GM21786 (cell line): Measurements from ENCODE around the gene PADI6.

Source experiments
- ATAC-seq: cut with Tn5 transposase; IDR thresholded peaks from one replicate; pipeline ENCODE4 v1.9.1; 2021; ENCODE audit not compliant: unreplicated experiment

PADI6 gene

GRCh38 chr1:17433261-17433660 lies 61.3 kb downstream of the PADI6 start:
- no peak for ATAC-seq

- no peak for ATAC-seq
Observed at GRCh38 chr1:17434016-17434415, 62.0 kb downstream of the PADI6 start.

- ATAC-seq, result no peak
Observed at GRCh38 chr1:17434601-17435000, 62.6 kb downstream of the PADI6 start.

- no peak for ATAC-seq
Observed at GRCh38 chr1:17436380-17437174, 64.6 kb downstream of the PADI6 start.

- no peak for ATAC-seq
Observed at GRCh38 chr1:17437260-17437579, 65.2 kb downstream of the PADI6 start.

GRCh38 chr1:17437580-17438317 lies 65.8 kb downstream of the PADI6 start:
- no peak for ATAC-seq

- ATAC-seq, result no peak
Observed at GRCh38 chr1:17438318-17439249, 66.6 kb downstream of the PADI6 start.

GRCh38 chr1:17439250-17440073 lies 67.5 kb downstream of the PADI6 start, which contains the start of gene RCC2:
TSS of gene RCC2 (minus strand) at chr1:17439677. CDS start at chr1:17438514, 1,163 bp downstream.
- ATAC-seq, result no peak

- ATAC-seq, result no peak
Observed at GRCh38 chr1:17440074-17440826, 68.3 kb downstream of the PADI6 start.

- ATAC-seq, result no peak
Observed at GRCh38 chr1:17440827-17441168, 68.8 kb downstream of the PADI6 start.

- ATAC-seq, result no peak
Observed at GRCh38 chr1:17441265-17441992, 69.4 kb downstream of the PADI6 start.

GRCh38 chr1:17441993-17442357 lies 70.0 kb downstream of the PADI6 start:
- no peak for ATAC-seq

- ATAC-seq, result no peak
Observed at GRCh38 chr1:17442841-17443240, 70.8 kb downstream of the PADI6 start.

GRCh38 chr1:17447501-17447992 lies 75.6 kb downstream of the PADI6 start:
- no peak for ATAC-seq
